ENCODE data around the gene SYTL3. TPM values are rescaled to one million over a fixed set of nuclear protein-coding genes. Genes with fewer than 3 reads are reported as not detected.

Gene SYTL3
- polyA plus RNA-seq, 1 donor (not counting 4 experiments of a cell fraction or from before 2014, with no cell fraction given), result 1.4 TPM

- H3K27me3 ChIP-seq (ENCODE audit: control insufficient read depth, extremely low read depth, insufficient read depth, low read length), result no peaks in the 10 kb centered on the region
- no peaks in the 10 kb centered on the region for H3K9me3 ChIP-seq (ENCODE audit: control insufficient read depth, low read depth, low read length)
- no peak overlapping the region for H3K27ac ChIP-seq (ENCODE audit: control insufficient read depth, insufficient read depth, low read length)
- peaks cover 2% of the 10 kb centered on the region for H3K79me2 ChIP-seq (ENCODE audit: control insufficient read depth, insufficient read depth, low read length)
- H2AFZ ChIP-seq (ENCODE audit: control insufficient read depth, low read length), result no peak overlapping the region
- no peak overlapping the region for H3K4me3 ChIP-seq (ENCODE audit: control insufficient read depth in 2 of 3, extremely low read depth in 1 of 3, insufficient read depth in 2 of 3, low read depth in 1 of 3, low read length in 3 of 3)
- H3K9ac ChIP-seq (ENCODE audit: control insufficient read depth, extremely low read depth, insufficient read depth, low read length), result no peak overlapping the region
- DNase-seq (ENCODE audit: low read depth, low spot score), result no peak
- no peak overlapping the region for H3K4me2 ChIP-seq (ENCODE audit: control insufficient read depth, extremely low read depth, insufficient read depth, low read depth, low read length)
- H3K4me1 ChIP-seq (ENCODE audit: control insufficient read depth, extremely low read depth, insufficient read depth, low read length), result no peaks in the 10 kb centered on the region
- peaks cover 37 to 38% of the 10 kb centered on the region in 2 experiments for H3K36me3 ChIP-seq (ENCODE audit: control insufficient read depth in 2 of 2, extremely low read depth in 1 of 2, insufficient read depth in 2 of 2, low read length in 2 of 2)
- dilution Hi-C loops (cut with MboI; ENCODE audit: extremely low pct_ligation_motif_present, low sequenced_read_pairs), result no loop called here
- H4K20me1 ChIP-seq (ENCODE audit: control insufficient read depth, extremely low read depth, insufficient read depth, low read length), result no peaks in the 10 kb centered on the region
- no peaks in the 10 kb centered on the region for H3K9me1 ChIP-seq (ENCODE audit: control insufficient read depth, extremely low read depth, insufficient read depth, low read length)
- no peak for TF ChIP-seq CTCF (optimal IDR thresholded peaks at IDR 0.05 in 1 of 3, IDR thresholded peaks at IDR 0.05 in 1 of 3, conservative IDR thresholded peaks at IDR 0.05 in 1 of 3; ENCODE audit: extremely low read depth in 1 of 3, insufficient read depth in 2 of 3, low read length in 3 of 3)
- FAIRE-seq, result no peak
Observed at GRCh38 chr6:158624684-158625682, 24.9 kb upstream of the SYTL3 start.

GRCh38 chr6:158625881-158626305, 24.0 kb upstream of the SYTL3 start:
- TF ChIP-seq EZH2 (IDR thresholded peaks at IDR 0.05; ENCODE audit: low read length) (no peak), CTCF (optimal IDR thresholded peaks at IDR 0.05 in 1 of 3, IDR thresholded peaks at IDR 0.05 in 1 of 3, conservative IDR thresholded peaks at IDR 0.05 in 1 of 3; ENCODE audit: extremely low read depth in 1 of 3, insufficient read depth in 2 of 3, low read length in 3 of 3) (no peak)
- Histone ChIP-seq H3K27ac (ENCODE audit: control insufficient read depth, insufficient read depth, low read length) (no peak overlapping the region), H3K4me3 (ENCODE audit: control insufficient read depth in 2 of 3, extremely low read depth in 1 of 3, insufficient read depth in 2 of 3, low read depth in 1 of 3, low read length in 3 of 3) (no peak overlapping the region), H3K9ac (ENCODE audit: control insufficient read depth, extremely low read depth, insufficient read depth, low read length) (no peak overlapping the region), H4K20me1 (ENCODE audit: control insufficient read depth, extremely low read depth, insufficient read depth, low read length) (no peaks in the 10 kb centered on the region), H3K9me1 (ENCODE audit: control insufficient read depth, extremely low read depth, insufficient read depth, low read length) (no peaks in the 10 kb centered on the region), H3K79me2 (ENCODE audit: control insufficient read depth, insufficient read depth, low read length) (peaks cover 2% of the 10 kb centered on the region), H3K27me3 (ENCODE audit: control insufficient read depth, extremely low read depth, insufficient read depth, low read length) (no peaks in the 10 kb centered on the region), H3K9me3 (ENCODE audit: control insufficient read depth, low read depth, low read length) (no peaks in the 10 kb centered on the region), H3K4me1 (ENCODE audit: control insufficient read depth, extremely low read depth, insufficient read depth, low read length) (peaks cover 4% of the 10 kb centered on the region), H3K36me3 (ENCODE audit: control insufficient read depth in 2 of 2, extremely low read depth in 1 of 2, insufficient read depth in 2 of 2, low read length in 2 of 2) (peaks cover 33 to 36% of the 10 kb centered on the region in 2 experiments), H3K4me2 (ENCODE audit: control insufficient read depth, extremely low read depth, insufficient read depth, low read depth, low read length) (no peak overlapping the region), H2AFZ (ENCODE audit: control insufficient read depth, low read length) (no peak overlapping the region)
- dilution Hi-C loops (cut with MboI; ENCODE audit: extremely low pct_ligation_motif_present, low sequenced_read_pairs), result no loop called here
- no peak for FAIRE-seq
- DNase-seq (ENCODE audit: low read depth, low spot score), result no peak

Measured in keratinocyte (primary cell).